Measurements from ENCODE around the gene BANK1. TPM values are rescaled to one million over a fixed set of nuclear protein-coding genes. Genes with fewer than 3 reads are reported as not detected.

Gene BANK1
- polyA plus RNA-seq, 3 donors: 2.0 to 3.0 (median 2.9) TPM

- no peak for DNase-seq
Observed at GRCh38 chr4:101818362-101818761, 27.8 kb downstream of the BANK1 start.

- no peak for DNase-seq
Observed at GRCh38 chr4:101823864-101824263, 33.3 kb downstream of the BANK1 start.

DNA sequence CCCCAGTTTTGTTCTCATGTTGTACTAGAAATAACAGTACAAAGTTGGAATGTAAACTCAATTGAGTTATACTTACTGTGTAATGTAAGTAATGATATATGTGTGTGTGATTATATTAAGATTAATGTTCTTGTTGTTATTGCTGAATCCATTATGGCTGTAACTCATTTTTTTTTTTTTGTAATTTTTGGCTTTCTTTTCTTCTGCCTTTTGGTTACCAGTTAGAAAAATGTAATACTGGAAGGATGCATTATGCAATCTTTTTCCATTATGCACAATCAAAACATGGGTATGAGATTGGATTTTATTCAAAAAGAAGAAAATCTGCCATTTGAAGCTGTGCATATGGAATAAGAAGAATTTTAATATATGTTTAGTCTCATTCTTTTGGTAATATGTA lies 34.0 kb downstream of the BANK1 start:
- DNase-seq: no peak

DNA sequence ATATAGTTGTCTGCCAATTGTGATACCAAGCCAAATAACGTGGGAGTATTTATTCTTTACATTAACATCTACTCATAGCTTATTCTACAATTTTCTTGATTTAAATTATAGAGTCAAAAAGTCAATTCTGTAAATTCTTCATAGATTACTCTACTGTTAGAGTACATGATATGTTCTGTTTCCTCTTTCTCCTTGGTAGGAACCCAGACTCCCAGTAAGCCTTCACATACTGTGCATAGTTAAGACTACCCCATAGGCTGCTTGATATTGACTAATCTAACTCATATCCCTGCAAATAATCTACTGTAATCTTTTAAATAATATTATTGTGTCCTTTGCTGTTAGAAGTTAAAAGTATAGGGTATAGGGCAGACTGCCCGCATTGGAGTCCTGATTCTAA lies 35.4 kb downstream of the BANK1 start:
- DNase-seq: no peak

- DNase-seq: no peak
Observed at GRCh38 chr4:101831816-101832215, 41.3 kb downstream of the BANK1 start.

- DNase-seq: no peak
Observed at GRCh38 chr4:101833480-101833879, 43.0 kb downstream of the BANK1 start.

DNA sequence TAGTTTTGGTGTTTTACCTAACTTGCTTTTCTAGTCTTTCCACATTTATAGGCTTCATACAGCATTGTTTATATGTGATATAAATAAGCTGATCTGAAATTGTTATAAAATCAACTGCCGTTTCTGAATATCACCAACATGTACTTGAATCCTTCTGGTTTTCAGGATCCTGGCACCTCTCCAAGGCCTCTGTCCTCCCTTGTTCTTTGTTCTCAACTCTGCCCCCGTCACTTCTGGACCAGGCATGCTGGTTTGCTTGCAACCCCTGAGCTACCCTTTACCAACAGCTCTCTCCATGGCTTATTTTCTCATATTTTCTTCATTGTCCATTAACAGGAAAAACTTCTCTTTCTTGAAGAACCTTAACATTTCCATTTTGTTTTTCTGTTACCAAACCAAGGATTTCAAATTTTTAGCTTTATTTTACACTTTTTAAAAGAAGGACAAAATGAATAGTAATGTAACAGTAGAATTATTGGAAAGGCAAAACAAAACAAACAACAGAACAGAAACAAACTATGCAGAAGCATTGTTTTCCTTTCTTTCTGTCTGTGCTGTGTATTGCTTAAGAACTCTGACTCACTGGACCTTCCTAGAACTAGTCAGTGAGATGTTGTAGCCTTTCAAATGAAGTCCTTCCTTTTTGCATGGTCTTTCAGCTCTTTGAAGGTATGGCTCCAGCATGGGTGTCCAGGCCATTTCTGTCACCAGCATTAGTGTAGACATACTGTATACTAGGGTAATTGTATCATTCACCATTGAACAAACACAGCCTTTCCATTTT lies 44.8 kb downstream of the BANK1 start:
- DNase-seq: peak; percentile 11

DNA sequence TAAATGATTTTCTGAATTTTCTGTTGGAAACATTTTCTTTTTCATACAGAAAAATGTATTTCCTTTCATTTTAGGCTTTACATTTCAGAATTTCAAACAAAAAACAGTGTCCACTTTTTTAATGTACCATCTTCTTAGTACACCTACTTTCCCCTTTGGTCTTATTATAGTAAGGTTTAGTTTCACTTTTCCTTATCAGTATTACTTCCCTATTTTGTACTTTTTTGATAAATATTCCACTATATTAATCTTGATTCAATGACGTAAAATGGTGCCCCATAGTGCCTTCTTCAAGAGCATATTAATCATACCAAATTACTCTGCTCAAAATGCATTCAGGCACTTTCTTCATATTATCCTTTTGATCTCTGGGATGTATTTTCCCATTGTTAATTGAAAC lies 52.5 kb downstream of the BANK1 start:
- no peak for DNase-seq

- DNase-seq: no peak
Observed at GRCh38 chr4:101846550-101846949, 56.0 kb downstream of the BANK1 start.

- DNase-seq: no peak
Observed at GRCh38 chr4:101850698-101851097, 60.2 kb downstream of the BANK1 start.

DNA sequence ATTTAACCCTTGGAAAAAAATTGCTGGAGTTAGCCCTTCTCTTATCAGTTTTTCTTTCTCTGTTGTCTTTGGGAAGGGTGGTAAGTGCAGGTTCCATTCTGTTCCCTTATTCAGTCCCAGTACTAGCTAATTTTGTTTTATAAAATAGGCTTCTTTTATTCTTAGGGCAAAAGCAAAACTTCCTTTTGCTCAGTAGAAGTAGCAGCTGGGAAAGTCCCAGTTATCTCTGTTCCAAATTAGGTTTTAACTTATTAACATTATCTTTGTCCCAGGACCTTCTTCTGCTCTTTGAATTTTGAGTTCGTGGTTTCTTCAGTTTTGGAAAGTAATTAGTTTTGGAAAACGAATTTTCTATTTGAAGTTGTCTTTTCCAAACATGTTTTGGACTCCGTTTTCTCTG lies 61.1 kb downstream of the BANK1 start:
- no peak for DNase-seq

DNA sequence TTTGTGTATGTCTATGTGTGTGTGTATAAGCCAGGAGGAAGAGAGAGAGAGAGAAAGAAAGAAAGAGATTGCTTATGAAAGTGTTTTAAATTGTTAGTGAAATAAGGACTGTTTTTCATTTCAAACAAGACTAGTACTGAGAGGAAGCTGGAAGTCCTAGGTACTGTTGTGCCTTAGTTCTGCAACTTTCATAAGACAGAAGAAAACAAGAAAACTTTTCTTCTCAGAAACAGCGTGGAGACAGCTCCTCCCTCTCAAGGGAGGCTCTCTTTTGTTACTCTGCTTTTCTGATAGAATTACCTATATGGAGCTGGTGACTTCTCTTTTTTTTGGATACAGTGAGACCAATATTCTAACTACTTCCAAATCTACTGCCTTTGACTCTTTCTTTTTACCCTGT lies 62.5 kb downstream of the BANK1 start:
- no peak for DNase-seq

- no peak for DNase-seq
Observed at GRCh38 chr4:101853691-101854090, 63.2 kb downstream of the BANK1 start.

DNA sequence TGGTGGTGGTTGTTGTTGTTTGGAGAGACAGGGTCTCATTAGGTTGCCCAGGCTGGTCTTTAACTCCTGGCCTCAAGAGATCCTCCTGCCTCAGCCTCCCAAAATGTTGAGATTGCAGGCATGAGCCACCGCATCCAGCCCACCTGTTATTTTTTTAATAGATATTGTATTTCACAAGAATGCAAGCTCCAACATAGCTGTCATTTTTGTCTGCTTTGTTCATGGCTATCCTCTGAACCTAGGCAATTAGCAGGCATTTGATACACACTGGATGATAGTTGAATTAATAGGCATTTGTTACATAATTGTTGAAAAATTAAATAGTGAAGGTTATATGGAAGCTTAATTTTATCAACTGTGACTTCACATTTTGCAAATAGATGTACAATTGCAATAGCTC lies 64.7 kb downstream of the BANK1 start:
- no peak for DNase-seq

GRCh38 chr4:101856149-101856548 lies 65.6 kb downstream of the BANK1 start:
- DNase-seq: no peak

- no peak for DNase-seq
Observed at GRCh38 chr4:101857176-101857575, 66.6 kb downstream of the BANK1 start.

DNA sequence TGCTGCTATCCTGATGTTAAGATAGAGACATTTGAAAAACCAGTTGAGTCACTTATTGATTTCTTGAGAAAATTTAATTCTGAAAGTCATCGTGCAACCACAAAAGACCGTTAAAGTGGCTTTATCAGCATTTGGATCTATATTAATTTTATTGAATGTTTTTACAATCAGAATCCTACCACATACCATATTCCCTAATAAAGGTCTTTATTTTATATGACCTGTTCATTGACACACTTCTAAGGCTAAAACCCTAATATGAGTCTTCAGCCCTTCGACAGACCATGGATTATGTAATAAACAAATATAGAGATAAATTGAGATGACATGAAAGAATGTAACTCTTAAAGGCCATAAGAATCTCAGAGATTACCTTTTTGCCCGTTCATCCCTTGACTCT lies 68.1 kb downstream of the BANK1 start:
- no peak for DNase-seq

DNA sequence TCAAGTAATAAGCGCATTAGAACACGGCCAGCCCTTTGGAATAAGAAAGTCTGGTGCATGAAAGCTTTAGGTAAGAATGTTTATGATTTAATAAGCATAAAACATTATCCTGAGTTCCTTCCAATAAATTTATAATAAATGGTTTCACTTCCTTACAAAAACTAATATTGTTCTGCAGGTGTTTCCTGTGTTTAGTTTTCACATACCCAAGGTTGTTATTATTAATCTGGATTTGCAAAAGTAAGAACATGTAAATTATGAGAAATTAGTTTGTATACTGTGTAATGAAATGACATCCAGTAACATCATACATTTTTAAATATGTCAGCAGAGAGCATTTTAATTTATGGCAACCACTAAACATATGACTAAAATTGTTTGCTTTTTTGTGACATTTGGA lies 72.1 kb downstream of the BANK1 start:
- no peak for DNase-seq

- DNase-seq: no peak
Observed at GRCh38 chr4:101864660-101865059, 74.1 kb downstream of the BANK1 start.

- no peak for DNase-seq
Observed at GRCh38 chr4:101865501-101866062, 75.1 kb downstream of the BANK1 start.

DNA sequence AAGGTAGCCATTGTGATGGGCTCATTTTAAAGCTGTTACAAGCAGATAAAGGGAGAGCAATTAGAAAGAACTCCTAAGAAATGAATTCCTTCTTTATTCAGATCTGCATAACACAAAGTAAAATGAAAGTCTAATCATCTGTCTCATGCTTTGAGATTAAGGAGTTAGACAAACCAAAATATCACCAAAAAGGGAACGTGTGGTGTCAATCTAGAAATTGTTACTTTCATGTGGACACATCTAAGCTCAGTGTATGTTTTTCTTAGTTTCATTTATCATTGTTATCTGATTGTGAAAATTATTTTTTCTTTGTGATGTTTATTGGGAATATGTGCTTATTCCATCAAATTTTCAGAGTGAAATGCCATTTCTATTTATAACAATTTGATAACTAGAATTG lies 80.3 kb downstream of the BANK1 start:
- DNase-seq: no peak

- no peak for DNase-seq
Observed at GRCh38 chr4:101871962-101872676, 81.6 kb downstream of the BANK1 start.

DNA sequence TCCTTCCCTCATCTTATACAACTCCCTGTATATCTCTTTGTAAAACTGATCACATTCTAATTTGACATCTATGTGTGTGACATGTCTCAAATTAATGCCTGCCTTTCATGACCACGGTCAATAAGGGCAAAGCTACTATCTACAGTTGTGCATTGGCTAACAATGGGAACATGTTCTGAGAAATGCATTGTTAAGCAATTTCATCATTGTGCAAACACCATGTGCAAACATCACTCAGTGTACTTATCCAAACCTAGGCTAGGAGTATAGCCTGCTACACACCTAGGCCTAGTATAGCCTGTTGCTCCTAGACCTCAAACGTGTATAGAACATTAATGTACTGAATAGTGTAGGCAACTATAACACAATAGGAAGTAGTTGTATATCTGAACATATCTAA lies 95.0 kb downstream of the BANK1 start:
- DNase-seq: no peak

Data from renal pelvis (tissue), 4 donors.